Kidney (tissue), 14 donors: ENCODE measurements around the gene CHTF8. TPM values are rescaled to one million over a fixed set of nuclear protein-coding genes. Genes with fewer than 3 reads are reported as not detected.

Experiments used
- DNase-seq, 5 donors: peaks; one replicate each; pipeline ENCODE4 v3.0.0-alpha.2; 2013 to 2020
- FAIRE-seq: peaks from 2 replicates; lab custom pipeline; 2012; peaks lifted over from hg19 to GRCh38; lab: Jason Lieb, UNC
- H3K27ac ChIP-seq, 2 donors: one replicate each; pipeline ENCODE4 v1.7.0; 2013; ENCODE audit warnings: low read depth in 2 of 2, low read length in 2 of 2, inconsistent platforms in 1 of 2
- H3K27me3 ChIP-seq: one replicate; pipeline ENCODE4 v1.7.1; 2013; ENCODE audit warnings: low read length, inconsistent platforms; ENCODE audit not compliant: control insufficient read depth, insufficient read depth
- H3K36me3 ChIP-seq, 3 donors: one replicate each; pipeline versions ENCODE4 v1.7.0 to v1.7.1; 2013; ENCODE audit warnings: low read length in 3 of 3, control low read depth in 1 of 3, inconsistent platforms in 1 of 3; ENCODE audit not compliant: insufficient read depth in 3 of 3, control insufficient read depth in 2 of 3
- H3K4me1 ChIP-seq, 3 donors: one replicate each; pipeline versions ENCODE4 v1.7.0 to v1.7.1; 2013; ENCODE audit warnings: low read length in 3 of 3, inconsistent platforms in 1 of 3, low read depth in 1 of 3; ENCODE audit not compliant: control insufficient read depth in 2 of 3, insufficient read depth in 2 of 3
- H3K4me3 ChIP-seq, 3 donors: one replicate each; pipeline versions ENCODE4 v1.7.0 to v1.8.1; 2013; ENCODE audit warnings: low read length in 3 of 3, control low read depth in 1 of 3, inconsistent platforms in 1 of 3
- H3K9ac ChIP-seq, 3 donors: one replicate each; pipeline versions ENCODE4 v1.7.0 to v1.7.1; 2013; ENCODE audit warnings: low read length in 3 of 3, control low read depth in 1 of 3, inconsistent platforms in 1 of 3
- H3K9me3 ChIP-seq, 3 donors: one replicate each; pipeline versions ENCODE4 v1.7.0 to v1.7.1; 2013; ENCODE audit warnings: low read length in 3 of 3, control low read depth in 1 of 3, inconsistent platforms in 1 of 3; ENCODE audit not compliant: control insufficient read depth in 2 of 3, insufficient read depth in 1 of 3
- intact Hi-C: fragments of 100-400 bp; cut with DNase I; formaldehyde crosslinking; loops from one replicate; pipeline ENCODE4 v1.11.1; 2022
- polyA plus RNA-seq: library from polyadenylated mRNA; stranded (reverse); fragments of 350-450 nt; fragmentation: Illumina TruSeq; extraction: RNeasy Lipid Tissue Mini Kit (QIAGEN cat#74804); gene quantifications from one replicate; pipeline ENCODE4 v1.2.3, GENCODE V29; 2014; ENCODE audit warnings: low read depth, low replicate concordance; ENCODE audit not compliant: insufficient read depth
- total RNA-seq: library from RNA; stranded (reverse); fragmentation: NEBNext Ultra II Directional; extraction: Animal tissue kit (Norgen Biotek cat#: 25700); gene quantifications from one replicate; pipeline ENCODE4 v1.2.1, GENCODE V29; 2021
- TF ChIP-seq, protein P1 (sequence below): IDR thresholded peaks from 3 replicates; pipeline ENCODE4 v1.5.1; 2012; ENCODE audit warnings: mild to moderate bottlenecking, moderate library complexity, borderline replicate concordance; ENCODE audit not compliant: insufficient read depth; ENCODE audit errors: extremely low read depth
- donor health status: control.
- donor health status: control.
- donor health status: control.
- donor health status: control.
- donor health status: control.
- donor health status: DM: yes; HTN: yes; CAD: no.
- donor health status: Normal renal cell carcinoma (clear cell type).

The CHTF8 gene
- total and polyA plus RNA-seq, 2 donors from 2014 or later, result 124 to 163 TPM

DNA sequence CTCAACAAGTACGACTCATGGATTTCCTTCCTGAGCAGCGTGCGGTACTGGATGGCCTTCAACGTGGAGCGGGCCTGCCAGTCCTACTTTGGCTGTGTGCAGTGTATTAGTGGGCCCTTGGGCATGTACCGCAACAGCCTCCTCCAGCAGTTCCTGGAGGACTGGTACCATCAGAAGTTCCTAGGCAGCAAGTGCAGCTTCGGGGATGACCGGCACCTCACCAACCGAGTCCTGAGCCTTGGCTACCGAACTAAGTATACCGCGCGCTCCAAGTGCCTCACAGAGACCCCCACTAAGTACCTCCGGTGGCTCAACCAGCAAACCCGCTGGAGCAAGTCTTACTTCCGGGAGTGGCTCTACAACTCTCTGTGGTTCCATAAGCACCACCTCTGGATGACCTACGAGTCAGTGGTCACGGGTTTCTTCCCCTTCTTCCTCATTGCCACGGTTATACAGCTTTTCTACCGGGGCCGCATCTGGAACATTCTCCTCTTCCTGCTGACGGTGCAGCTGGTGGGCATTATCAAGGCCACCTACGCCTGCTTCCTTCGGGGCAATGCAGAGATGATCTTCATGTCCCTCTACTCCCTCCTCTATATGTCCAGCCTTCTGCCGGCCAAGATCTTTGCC is 17.9 kb downstream of the CHTF8 start:
- intact Hi-C loops, result no loop called here
- TF ChIP-seq, protein P1, sequence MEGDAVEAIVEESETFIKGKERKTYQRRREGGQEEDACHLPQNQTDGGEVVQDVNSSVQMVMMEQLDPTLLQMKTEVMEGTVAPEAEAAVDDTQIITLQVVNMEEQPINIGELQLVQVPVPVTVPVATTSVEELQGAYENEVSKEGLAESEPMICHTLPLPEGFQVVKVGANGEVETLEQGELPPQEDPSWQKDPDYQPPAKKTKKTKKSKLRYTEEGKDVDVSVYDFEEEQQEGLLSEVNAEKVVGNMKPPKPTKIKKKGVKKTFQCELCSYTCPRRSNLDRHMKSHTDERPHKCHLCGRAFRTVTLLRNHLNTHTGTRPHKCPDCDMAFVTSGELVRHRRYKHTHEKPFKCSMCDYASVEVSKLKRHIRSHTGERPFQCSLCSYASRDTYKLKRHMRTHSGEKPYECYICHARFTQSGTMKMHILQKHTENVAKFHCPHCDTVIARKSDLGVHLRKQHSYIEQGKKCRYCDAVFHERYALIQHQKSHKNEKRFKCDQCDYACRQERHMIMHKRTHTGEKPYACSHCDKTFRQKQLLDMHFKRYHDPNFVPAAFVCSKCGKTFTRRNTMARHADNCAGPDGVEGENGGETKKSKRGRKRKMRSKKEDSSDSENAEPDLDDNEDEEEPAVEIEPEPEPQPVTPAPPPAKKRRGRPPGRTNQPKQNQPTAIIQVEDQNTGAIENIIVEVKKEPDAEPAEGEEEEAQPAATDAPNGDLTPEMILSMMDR, result no peak
- peaks cover 0 to 17% (median 2%) of the 10 kb centered on the region in 3 donors for H3K36me3 ChIP-seq

DNA sequence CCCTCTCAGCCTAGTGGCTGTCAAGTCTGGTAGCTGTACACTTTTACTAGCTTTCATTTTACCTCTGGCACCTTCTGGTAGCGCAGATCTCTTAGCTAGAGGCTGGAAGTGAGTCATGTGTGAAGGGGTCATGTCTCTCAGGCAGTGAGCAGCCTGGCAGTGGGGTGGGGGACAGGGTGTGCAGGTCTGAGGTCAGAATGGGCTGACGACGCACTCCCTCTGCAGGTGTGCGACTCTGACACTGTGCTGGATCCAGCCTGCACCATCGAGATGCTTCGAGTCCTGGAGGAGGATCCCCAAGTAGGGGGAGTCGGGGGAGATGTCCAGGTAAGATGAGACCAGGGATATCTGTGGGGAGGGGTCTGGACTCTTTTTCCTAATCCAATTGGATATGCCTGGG is 19.2 kb downstream of the CHTF8 start:
- Histone ChIP-seq H3K36me3 (peaks cover 0 to 17% (median 2%) of the 10 kb centered on the region in 3 donors), H3K9me3 (no peaks in the 10 kb centered on the region), H3K4me3 (no peak overlapping the region), H3K4me1 (peaks cover 0 to 18% (median 11%) of the 10 kb centered on the region in 3 donors), H3K27me3 (no peaks in the 10 kb centered on the region), H3K9ac (no peak overlapping the region), H3K27ac (no peak overlapping the region)
- intact Hi-C loops, result no loop called here
- DNase-seq (no peak), FAIRE-seq (no peak)
- TF ChIP-seq, protein P1, result no peak

More for the DNA sequence above, 17.9 kb downstream of the CHTF8 start:
- peaks cover 0 to 22% (median 18%) of the 10 kb centered on the region in 3 donors for H3K4me1 ChIP-seq
- no peak overlapping the region for H3K27ac ChIP-seq
- H3K9me3 ChIP-seq, result no peaks in the 10 kb centered on the region
- no peak overlapping the region for H3K9ac ChIP-seq
- no peak for DNase-seq
- H3K27me3 ChIP-seq, result no peaks in the 10 kb centered on the region
- no peak overlapping the region for H3K4me3 ChIP-seq
- FAIRE-seq, result no peak

DNA sequence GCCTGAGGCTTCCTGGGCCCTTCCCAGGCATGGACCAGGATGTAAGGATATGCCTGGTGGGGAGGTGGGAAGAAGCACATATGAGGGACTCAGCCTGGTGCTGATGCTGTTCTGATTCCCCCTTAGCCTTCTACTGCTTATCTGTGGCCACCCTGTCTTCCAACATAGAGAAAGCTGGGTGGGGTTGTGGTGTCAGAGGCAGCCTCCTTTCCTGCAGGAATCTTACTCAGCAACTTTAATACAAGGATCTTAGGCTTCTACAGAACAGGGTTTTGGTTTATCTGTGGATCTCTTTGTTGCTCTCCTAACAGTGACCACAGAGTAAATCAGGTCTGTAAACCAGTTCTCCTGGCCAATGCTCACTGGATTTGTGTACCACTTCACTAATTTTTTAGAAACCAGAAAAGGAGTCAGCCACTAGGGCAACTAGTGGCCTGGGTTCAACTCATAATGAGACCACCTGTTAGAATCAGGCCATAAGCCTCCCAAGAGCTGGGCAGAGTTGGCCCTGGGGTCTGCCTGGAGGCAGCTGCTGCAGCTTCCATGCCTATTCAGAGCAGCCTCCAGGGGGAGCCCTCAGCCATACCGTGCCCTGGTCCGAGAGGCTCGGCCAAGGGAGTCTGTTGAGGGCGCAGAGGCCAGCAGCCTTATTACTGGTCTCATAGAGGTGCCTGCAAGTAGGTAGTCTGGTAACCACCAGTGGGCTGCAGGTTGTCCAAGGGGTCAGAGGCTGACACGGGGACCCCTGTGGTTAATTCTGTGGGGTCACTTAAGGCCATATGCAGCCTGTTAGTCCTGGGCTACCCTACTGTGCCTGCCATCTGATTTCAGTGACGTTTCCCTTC is 19.9 kb downstream of the CHTF8 start:
- TF ChIP-seq, protein P1, result peak; percentile 62
- H3K9ac ChIP-seq, result no peak overlapping the region
- DNase-seq (peak; percentile 37 to 79 (median 52)), FAIRE-seq (no peak)
- H3K4me1 ChIP-seq, result peaks cover 0 to 18% (median 11%) of the 10 kb centered on the region in 3 donors
- H3K36me3 ChIP-seq, result peaks cover 0 to 17% (median 2%) of the 10 kb centered on the region in 3 donors
- H3K4me3 ChIP-seq, result no peak overlapping the region
- H3K27me3 ChIP-seq, result no peaks in the 10 kb centered on the region
- H3K9me3 ChIP-seq, result no peaks in the 10 kb centered on the region
- intact Hi-C loops, result no loop called here
- no peak overlapping the region for H3K27ac ChIP-seq
